Liver (tissue), 3 donors: ENCODE data around the gene ITPKC.

Experiments
- FOXA1 ChIP-seq: IDR thresholded peaks from 2 replicates; pipeline ENCODE4 v1.6.1; 2016; ENCODE audit warnings: antibody characterized with exemption
- FOXA2 ChIP-seq: IDR thresholded peaks from 2 replicates; pipeline ENCODE4 v1.6.1; 2016; ENCODE audit warnings: antibody characterized with exemption
- GABPA ChIP-seq, 2 donors: IDR thresholded peaks in 1 of 2; conservative IDR thresholded peaks in 1 of 2; 2 replicates each; pipeline ENCODE4 v1.6.1; 2016; ENCODE audit warnings: antibody characterized with exemption in 2 of 2, mild to moderate bottlenecking in 1 of 2, moderate library complexity in 1 of 2
- JUND ChIP-seq, 2 donors: IDR thresholded peaks; 2 replicates each; pipeline ENCODE4 v1.6.1; 2016; ENCODE audit warnings: antibody characterized with exemption in 2 of 2
- RAD21 ChIP-seq, 2 donors: IDR thresholded peaks; 2 replicates each; pipeline ENCODE4 v1.6.1; 2016; ENCODE audit warnings: antibody characterized with exemption in 2 of 2, mild to moderate bottlenecking in 2 of 2
- RXRA ChIP-seq, 2 donors: IDR thresholded peaks; 2 replicates each; pipeline ENCODE4 v1.6.1; 2017 to 2018; ENCODE audit warnings: antibody characterized with exemption in 2 of 2, mild to moderate bottlenecking in 1 of 2
- TF ChIP-seq, protein P1 (sequence below): fragments of 150-350 bp; IDR thresholded peaks from 2 replicates; pipeline ENCODE4 v1.5.1; 2017; ENCODE audit warnings: improper control_type of control experiment, low read depth, low read length; ENCODE audit not compliant: missing input control
- TF ChIP-seq, protein P2 (sequence below): IDR thresholded peaks from 2 replicates; pipeline ENCODE4 v1.6.1; 2016; ENCODE audit warnings: antibody characterized with exemption
- TF ChIP-seq, protein P3 (sequence below): IDR thresholded peaks from 2 replicates; pipeline ENCODE4 v1.6.1; 2016; ENCODE audit warnings: antibody characterized with exemption, mild to moderate bottlenecking
- TF ChIP-seq, protein P4 (sequence below): IDR thresholded peaks from 2 replicates; pipeline ENCODE4 v1.6.1; 2016; ENCODE audit warnings: antibody characterized with exemption
- donor health status: healthy.
- donor health status: healthy.

DNA sequence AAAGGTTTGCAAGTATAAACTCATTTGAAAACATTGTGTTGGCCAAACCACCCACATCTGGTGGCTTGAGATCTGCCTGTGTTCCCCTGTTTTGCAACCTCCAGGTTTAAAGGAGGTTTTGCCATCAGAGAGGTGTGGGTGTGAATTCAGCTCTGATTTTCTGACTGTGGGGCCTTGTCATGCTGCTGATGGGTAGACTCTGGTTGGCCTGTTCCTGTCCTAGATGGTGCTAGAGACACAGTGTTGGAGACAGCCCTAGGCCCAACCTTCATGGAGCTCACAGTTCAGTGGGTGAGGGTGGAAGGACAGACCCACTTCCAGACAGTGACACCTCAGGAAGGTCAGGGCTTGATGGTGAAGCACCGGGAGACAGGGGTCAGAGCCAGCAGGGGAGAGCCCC lies 68.6 kb downstream of the ITPKC start:
- TF ChIP-seq, protein P1, sequence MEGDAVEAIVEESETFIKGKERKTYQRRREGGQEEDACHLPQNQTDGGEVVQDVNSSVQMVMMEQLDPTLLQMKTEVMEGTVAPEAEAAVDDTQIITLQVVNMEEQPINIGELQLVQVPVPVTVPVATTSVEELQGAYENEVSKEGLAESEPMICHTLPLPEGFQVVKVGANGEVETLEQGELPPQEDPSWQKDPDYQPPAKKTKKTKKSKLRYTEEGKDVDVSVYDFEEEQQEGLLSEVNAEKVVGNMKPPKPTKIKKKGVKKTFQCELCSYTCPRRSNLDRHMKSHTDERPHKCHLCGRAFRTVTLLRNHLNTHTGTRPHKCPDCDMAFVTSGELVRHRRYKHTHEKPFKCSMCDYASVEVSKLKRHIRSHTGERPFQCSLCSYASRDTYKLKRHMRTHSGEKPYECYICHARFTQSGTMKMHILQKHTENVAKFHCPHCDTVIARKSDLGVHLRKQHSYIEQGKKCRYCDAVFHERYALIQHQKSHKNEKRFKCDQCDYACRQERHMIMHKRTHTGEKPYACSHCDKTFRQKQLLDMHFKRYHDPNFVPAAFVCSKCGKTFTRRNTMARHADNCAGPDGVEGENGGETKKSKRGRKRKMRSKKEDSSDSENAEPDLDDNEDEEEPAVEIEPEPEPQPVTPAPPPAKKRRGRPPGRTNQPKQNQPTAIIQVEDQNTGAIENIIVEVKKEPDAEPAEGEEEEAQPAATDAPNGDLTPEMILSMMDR: no peak
- no peak for TF ChIP-seq RXRA (IDR thresholded peaks at IDR 0.05)
- TF ChIP-seq, protein P2, sequence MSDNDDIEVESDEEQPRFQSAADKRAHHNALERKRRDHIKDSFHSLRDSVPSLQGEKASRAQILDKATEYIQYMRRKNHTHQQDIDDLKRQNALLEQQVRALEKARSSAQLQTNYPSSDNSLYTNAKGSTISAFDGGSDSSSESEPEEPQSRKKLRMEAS: no peak
- TF ChIP-seq FOXA2: no peak
- TF ChIP-seq RAD21 (IDR thresholded peaks at IDR 0.05): no peak
- TF ChIP-seq, protein P3, sequence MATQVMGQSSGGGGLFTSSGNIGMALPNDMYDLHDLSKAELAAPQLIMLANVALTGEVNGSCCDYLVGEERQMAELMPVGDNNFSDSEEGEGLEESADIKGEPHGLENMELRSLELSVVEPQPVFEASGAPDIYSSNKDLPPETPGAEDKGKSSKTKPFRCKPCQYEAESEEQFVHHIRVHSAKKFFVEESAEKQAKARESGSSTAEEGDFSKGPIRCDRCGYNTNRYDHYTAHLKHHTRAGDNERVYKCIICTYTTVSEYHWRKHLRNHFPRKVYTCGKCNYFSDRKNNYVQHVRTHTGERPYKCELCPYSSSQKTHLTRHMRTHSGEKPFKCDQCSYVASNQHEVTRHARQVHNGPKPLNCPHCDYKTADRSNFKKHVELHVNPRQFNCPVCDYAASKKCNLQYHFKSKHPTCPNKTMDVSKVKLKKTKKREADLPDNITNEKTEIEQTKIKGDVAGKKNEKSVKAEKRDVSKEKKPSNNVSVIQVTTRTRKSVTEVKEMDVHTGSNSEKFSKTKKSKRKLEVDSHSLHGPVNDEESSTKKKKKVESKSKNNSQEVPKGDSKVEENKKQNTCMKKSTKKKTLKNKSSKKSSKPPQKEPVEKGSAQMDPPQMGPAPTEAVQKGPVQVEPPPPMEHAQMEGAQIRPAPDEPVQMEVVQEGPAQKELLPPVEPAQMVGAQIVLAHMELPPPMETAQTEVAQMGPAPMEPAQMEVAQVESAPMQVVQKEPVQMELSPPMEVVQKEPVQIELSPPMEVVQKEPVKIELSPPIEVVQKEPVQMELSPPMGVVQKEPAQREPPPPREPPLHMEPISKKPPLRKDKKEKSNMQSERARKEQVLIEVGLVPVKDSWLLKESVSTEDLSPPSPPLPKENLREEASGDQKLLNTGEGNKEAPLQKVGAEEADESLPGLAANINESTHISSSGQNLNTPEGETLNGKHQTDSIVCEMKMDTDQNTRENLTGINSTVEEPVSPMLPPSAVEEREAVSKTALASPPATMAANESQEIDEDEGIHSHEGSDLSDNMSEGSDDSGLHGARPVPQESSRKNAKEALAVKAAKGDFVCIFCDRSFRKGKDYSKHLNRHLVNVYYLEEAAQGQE: no peak
- TF ChIP-seq, protein P4, sequence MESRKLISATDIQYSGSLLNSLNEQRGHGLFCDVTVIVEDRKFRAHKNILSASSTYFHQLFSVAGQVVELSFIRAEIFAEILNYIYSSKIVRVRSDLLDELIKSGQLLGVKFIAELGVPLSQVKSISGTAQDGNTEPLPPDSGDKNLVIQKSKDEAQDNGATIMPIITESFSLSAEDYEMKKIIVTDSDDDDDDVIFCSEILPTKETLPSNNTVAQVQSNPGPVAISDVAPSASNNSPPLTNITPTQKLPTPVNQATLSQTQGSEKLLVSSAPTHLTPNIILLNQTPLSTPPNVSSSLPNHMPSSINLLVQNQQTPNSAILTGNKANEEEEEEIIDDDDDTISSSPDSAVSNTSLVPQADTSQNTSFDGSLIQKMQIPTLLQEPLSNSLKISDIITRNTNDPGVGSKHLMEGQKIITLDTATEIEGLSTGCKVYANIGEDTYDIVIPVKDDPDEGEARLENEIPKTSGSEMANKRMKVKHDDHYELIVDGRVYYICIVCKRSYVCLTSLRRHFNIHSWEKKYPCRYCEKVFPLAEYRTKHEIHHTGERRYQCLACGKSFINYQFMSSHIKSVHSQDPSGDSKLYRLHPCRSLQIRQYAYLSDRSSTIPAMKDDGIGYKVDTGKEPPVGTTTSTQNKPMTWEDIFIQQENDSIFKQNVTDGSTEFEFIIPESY: no peak
- no peak for TF ChIP-seq FOXA1
- TF ChIP-seq GABPA (IDR thresholded peaks at IDR 0.05 in 1 of 2, conservative IDR thresholded peaks at IDR 0.05 in 1 of 2): no peak
- TF ChIP-seq JUND (IDR thresholded peaks at IDR 0.05): no peak
